Transverse colon (tissue), 3 donors: ENCODE measurements around the gene SGK2.

ENCODE experiments used
- CTCF ChIP-seq, 5 experiments: fragments of 200-600 bp in 3 of 5; fragments of 450-650 bp in 2 of 5; sonication (generic) in 3 of 5; IDR thresholded peaks; 1 replicate in 2 of 5; 2 replicates in 3 of 5; pipeline ENCODE4 v1.5.1; 2016 to 2017; ENCODE audit warnings: antibody characterized with exemption in 5 of 5, inconsistent platforms in 3 of 5, mild to moderate bottlenecking in 2 of 5, moderate library complexity in 1 of 5
- POLR2A ChIP-seq: fragments of 450-650 bp; IDR thresholded peaks from one replicate; pipeline ENCODE4 v1.6.1; 2016; ENCODE audit warnings: antibody characterized with exemption, mild to moderate bottlenecking, moderate library complexity

- TF ChIP-seq CTCF (IDR thresholded peaks at IDR 0.05) = no peak
- TF ChIP-seq POLR2A = no peak
Observed at GRCh38 chr20:43545837-43546578, 12.8 kb upstream of the SGK2 start.
